ENCODE data around the gene MOCS1.
"Not testable (repeated sequence)": the region's sequence is repeated elsewhere in the genome, so short reads cannot be mapped to it uniquely, and the experiment has no call there.

MOCS1 gene

GRCh38 chr6:39934131-39934757 lies at the start of gene MOCS1:
Gene MOCS1, minus strand, starts transcription at chr6:39934462. Its CDS starts 45 bp downstream, at chr6:39934417.
- DNase-seq (ENCODE audit: low spot score): peak; percentile 91
- peak; percentile 72 for FAIRE-seq

DNA sequence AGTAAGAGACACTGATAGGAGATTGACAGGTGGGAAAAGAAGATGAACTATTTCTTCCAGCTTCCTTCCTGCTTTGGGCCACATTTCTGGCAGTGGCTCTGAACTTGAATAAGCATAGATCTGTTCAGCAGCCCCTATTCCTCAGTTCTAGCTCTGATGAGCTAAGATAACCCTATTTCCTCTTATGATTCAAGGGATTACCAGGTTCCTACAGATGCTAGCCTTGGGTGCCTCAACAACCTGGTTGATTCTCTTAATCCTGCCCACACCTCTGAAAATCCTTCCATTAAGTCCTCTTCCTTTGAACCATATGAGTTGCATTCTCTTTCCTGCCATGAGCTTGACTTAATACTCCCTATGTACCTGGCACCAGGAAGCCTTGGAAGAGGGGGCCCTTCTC lies 49.8 kb upstream of the MOCS1 start:
- FAIRE-seq (no peak), DNase-seq (ENCODE audit: low spot score) (no peak)

- no peak for DNase-seq (ENCODE audit: low spot score)
- FAIRE-seq: no peak
These were observed 48.9 kb upstream of the MOCS1 start for GRCh38 chr6:39983193-39983592.

- no peak for DNase-seq (ENCODE audit: low spot score)
- no peak for FAIRE-seq
These were observed 48.5 kb upstream of the MOCS1 start for GRCh38 chr6:39982720-39983119.

GRCh38 chr6:39980839-39981580 lies 46.7 kb upstream of the MOCS1 start:
- no peak for FAIRE-seq
- DNase-seq (ENCODE audit: low spot score): peak; percentile 68

- FAIRE-seq (no peak), DNase-seq (ENCODE audit: low spot score) (no peak)
These were observed 45.4 kb upstream of the MOCS1 start for GRCh38 chr6:39979461-39980328.

GRCh38 chr6:39978240-39978639 lies 44.0 kb upstream of the MOCS1 start:
- no peak for DNase-seq (ENCODE audit: low spot score)
- FAIRE-seq: no peak

- FAIRE-seq: no peak
- DNase-seq (ENCODE audit: low spot score): no peak
These were observed 39.4 kb upstream of the MOCS1 start for GRCh38 chr6:39973661-39974060.

- DNase-seq (ENCODE audit: low spot score): not testable (repeated sequence)
These were observed 38.5 kb upstream of the MOCS1 start for GRCh38 chr6:39972717-39973116.

DNA sequence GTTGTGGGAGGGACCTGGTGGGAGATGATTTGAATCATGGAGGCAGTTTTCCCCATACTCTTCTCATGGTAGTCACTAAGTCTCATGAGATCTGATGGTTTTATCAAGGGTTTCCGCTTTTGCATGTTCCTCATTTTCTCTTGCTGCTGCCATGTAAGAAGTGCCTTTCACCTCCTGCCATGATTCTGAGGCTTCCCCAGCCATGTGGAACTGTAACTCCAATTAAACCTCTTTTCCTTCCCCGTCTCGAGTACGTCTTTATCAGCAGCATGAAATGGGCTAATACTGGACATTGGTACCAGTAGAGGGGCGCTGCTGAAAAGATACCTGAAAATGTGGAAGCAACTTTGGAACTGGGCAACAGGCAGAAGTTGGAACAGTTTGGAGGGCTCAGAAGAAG lies 36.9 kb upstream of the MOCS1 start:
- not testable (repeated sequence) for FAIRE-seq; DNase-seq (ENCODE audit: low spot score)

More at GRCh38 chr6:39972717-39973116, 38.5 kb upstream of the MOCS1 start:
- not testable (repeated sequence) for FAIRE-seq

DNA sequence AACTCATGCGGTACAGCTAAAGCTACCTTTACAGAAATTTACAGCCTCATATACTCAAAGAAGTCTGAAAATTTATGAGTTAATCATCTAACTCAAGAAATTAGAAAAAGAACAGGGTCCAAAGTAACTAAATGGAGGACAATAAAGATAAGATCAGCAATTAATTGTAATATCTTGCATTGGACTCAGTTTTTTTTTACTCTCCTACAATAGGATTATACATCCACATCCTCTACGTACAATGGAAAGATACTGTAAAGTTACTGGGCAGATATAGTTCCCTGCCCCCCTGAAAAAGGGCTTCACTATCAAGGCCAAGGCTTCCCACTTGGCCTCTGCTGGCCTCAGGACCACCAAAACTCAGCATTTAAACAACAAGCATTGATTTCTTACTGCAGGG lies 31.5 kb upstream of the MOCS1 start:
- DNase-seq (ENCODE audit: low spot score) (no peak), FAIRE-seq (no peak)

- no peak for FAIRE-seq
These were observed 30.3 kb upstream of the MOCS1 start for GRCh38 chr6:39964530-39964929.

GRCh38 chr6:39964094-39964493 lies 29.8 kb upstream of the MOCS1 start:
- DNase-seq (ENCODE audit: low spot score): no peak
- FAIRE-seq: no peak

More at GRCh38 chr6:39964530-39964929, 30.3 kb upstream of the MOCS1 start:
- no peak for DNase-seq (ENCODE audit: low spot score)

GRCh38 chr6:39962831-39963230 lies 28.6 kb upstream of the MOCS1 start:
- FAIRE-seq (no peak), DNase-seq (ENCODE audit: low spot score) (no peak)

GRCh38 chr6:39961178-39961577 lies 26.9 kb upstream of the MOCS1 start:
- DNase-seq (ENCODE audit: low spot score) (no peak), FAIRE-seq (no peak)

DNA sequence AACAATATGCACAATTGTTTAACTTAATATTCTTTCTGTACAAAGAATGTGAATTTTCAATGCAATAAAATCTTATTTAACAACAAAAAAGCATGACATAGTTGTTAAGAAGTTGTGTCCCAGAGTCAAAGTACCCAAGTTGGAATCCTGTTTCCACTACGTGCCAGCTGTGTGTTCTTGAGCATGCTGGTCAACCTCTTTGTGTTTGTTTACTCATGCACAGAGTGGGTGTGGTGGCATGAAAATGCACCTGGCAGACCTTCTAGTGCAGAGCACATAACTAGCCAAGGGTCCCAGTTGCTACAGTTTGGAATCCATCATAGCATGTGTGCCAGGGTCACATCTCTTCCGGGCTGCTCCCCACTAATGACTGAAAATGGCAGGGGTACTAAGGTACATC lies 24.7 kb upstream of the MOCS1 start:
- FAIRE-seq: no peak
- no peak for DNase-seq (ENCODE audit: low spot score)

GRCh38 chr6:39956936-39957335 lies 22.7 kb upstream of the MOCS1 start:
- no peak for FAIRE-seq

GRCh38 chr6:39953076-39953618 lies 18.9 kb upstream of the MOCS1 start:
- no peak for FAIRE-seq
- DNase-seq (ENCODE audit: low spot score): no peak

More at GRCh38 chr6:39956936-39957335, 22.7 kb upstream of the MOCS1 start:
- DNase-seq (ENCODE audit: low spot score): no peak

- DNase-seq (ENCODE audit: low spot score): no peak
- no peak for FAIRE-seq
These were observed 17.9 kb upstream of the MOCS1 start for GRCh38 chr6:39952167-39952566.

GRCh38 chr6:39951716-39952115 lies 17.5 kb upstream of the MOCS1 start:
- no peak for FAIRE-seq
- DNase-seq (ENCODE audit: low spot score): no peak

GRCh38 chr6:39951191-39951590 lies 16.9 kb upstream of the MOCS1 start:
- no peak for FAIRE-seq
- DNase-seq (ENCODE audit: low spot score): no peak
